NB4 (cell line): ENCODE measurements around the gene ARHGAP26.

Source experiments
- CTCF ChIP-seq: IDR thresholded peaks from one replicate; pipeline ENCODE4 v1.5.1; 2012; ENCODE audit warnings: low read depth, low read length
- TF ChIP-seq, protein P1 (sequence below): IDR thresholded peaks from 2 replicates; pipeline ENCODE4 v1.6.1; 2011; ENCODE audit warnings: low read depth, low read length

DNA sequence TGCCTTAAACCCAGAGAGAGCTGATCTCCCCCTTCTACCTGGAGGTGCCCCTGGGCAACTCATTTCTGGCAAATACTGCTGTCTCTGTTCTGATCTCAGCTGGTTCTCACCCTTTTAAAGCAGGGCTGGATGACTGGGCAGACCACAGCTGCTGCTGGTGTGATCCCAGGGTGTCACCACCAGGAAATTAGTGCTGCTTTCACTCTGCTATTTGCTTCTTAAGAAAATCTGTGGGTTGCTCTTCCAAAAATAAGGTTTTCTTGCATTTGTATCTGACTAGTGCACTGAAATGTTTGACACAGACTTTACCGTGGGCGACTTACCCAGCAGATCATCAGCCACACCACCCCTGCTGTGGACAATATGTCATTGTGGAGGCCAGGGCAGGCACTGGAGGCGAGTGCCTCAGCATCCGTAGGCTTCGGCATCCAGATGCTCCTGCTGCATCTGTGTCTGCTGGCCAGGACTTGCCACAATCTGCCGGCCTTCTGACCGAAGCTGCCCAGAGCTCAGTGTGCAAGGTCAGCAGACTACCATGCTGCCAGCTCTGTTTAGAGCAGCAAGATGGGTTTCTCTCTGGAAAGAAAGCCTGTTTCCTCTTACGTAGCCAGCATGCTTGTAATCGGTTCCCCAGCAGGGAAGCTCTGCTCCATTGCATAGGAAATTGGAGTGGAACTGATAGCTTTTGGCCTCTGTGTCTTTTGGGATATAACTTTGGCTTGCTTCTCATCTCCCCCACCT, 13.6 kb downstream of the ARHGAP26 start:
- no peak for TF ChIP-seq CTCF
- TF ChIP-seq, protein P1, sequence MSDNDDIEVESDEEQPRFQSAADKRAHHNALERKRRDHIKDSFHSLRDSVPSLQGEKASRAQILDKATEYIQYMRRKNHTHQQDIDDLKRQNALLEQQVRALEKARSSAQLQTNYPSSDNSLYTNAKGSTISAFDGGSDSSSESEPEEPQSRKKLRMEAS: no peak
